Measurements from ENCODE around the gene ZDHHC11B. TPM values are rescaled to one million over a fixed set of nuclear protein-coding genes. Genes with fewer than 3 reads are reported as not detected.

The ZDHHC11B gene
- total and polyA plus RNA-seq, 9 donors, result 3.8 to 51.1 (median 10.4) TPM

DNA sequence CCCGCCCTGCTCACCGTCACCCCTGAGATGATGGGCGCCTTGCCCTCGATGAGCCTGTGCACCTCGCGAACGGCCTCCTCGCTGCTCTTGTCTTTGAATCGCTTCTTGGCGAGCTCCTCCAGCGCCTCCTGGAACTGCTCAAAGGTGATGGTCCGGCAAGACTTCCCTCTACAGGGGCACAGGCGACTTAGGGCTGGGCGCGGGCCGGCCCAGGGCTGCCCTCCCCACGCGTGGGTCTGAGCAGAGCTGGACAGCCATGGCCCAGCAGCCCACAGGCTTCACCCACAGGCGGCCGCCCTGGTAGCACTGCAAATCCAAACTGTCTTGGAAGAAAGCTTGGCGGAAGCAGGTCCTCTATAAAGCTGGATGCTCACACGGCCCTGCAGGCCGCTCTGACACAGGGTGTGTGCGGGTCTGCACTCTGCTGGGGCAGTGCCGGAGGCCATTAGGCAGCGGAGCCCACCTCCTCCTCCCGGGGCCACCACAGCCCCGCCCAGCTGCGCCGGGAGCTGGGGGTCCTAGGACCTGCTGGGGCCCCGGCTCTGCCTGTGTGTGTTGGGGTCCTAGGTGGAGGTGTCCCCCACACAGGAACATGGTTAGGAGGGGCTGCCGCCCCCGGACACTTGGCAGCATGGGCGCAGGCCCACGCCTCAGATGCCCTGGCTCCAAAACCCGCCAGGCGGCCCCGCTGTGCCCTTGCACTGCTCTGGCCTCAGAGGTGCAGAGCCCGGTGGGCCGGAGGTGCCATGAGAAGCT is 118.4 kb downstream of the ZDHHC11B start:
- DNase-seq, result no peak
- peaks cover 40% of the 10 kb centered on the region for H3K36me3 ChIP-seq (ENCODE audit: control insufficient read depth, insufficient read depth, low read length)
- no peaks in the 10 kb centered on the region for H3K27me3 ChIP-seq (ENCODE audit: control insufficient read depth, insufficient read depth, low read length)
- no peak overlapping the region for H3K4me3 ChIP-seq (ENCODE audit: low read length)
- H3K4me1 ChIP-seq (ENCODE audit: control insufficient read depth, insufficient read depth, low read length), result peaks cover 2% of the 10 kb centered on the region
- H3K27ac ChIP-seq (ENCODE audit: low read length), result no peak overlapping the region
- H3K9me3 ChIP-seq (replicated peaks; ENCODE audit: control insufficient read depth, low read depth, low read length), result peaks cover 2% of the 10 kb centered on the region
- WGBS (ENCODE audit: insufficient coverage), result 92% methylated on average over 37 of the region's 40 CpGs

GRCh38 chr5:665541-665955 is 119.0 kb downstream of the ZDHHC11B start:
- Histone ChIP-seq H3K4me1 (ENCODE audit: control insufficient read depth, insufficient read depth, low read length) (no peaks in the 10 kb centered on the region), H3K27ac (ENCODE audit: low read length) (no peak overlapping the region), H3K9me3 (replicated peaks; ENCODE audit: control insufficient read depth, low read depth, low read length) (peaks cover 2% of the 10 kb centered on the region), H3K27me3 (ENCODE audit: control insufficient read depth, insufficient read depth, low read length) (no peaks in the 10 kb centered on the region), H3K4me3 (ENCODE audit: low read length) (no peak overlapping the region), H3K36me3 (ENCODE audit: control insufficient read depth, insufficient read depth, low read length) (peaks cover 44% of the 10 kb centered on the region)
- 90% methylated on average over 4 of the region's 8 CpGs for WGBS (ENCODE audit: insufficient coverage)
- DNase-seq, result no peak

GRCh38 chr5:664994-665360 is 119.6 kb downstream of the ZDHHC11B start:
- Histone ChIP-seq H3K27ac (ENCODE audit: low read length) (no peak overlapping the region), H3K36me3 (ENCODE audit: control insufficient read depth, insufficient read depth, low read length) (peaks cover 48% of the 10 kb centered on the region), H3K4me3 (ENCODE audit: low read length) (no peak overlapping the region), H3K27me3 (ENCODE audit: control insufficient read depth, insufficient read depth, low read length) (no peaks in the 10 kb centered on the region), H3K4me1 (ENCODE audit: control insufficient read depth, insufficient read depth, low read length) (no peaks in the 10 kb centered on the region), H3K9me3 (replicated peaks; ENCODE audit: control insufficient read depth, low read depth, low read length) (peaks cover 2% of the 10 kb centered on the region)
- WGBS (ENCODE audit: insufficient coverage), result 88% methylated on average over 16 of the region's 20 CpGs
- no peak for DNase-seq

- 72% methylated on average over 24 of the region's 24 CpGs for WGBS (ENCODE audit: insufficient coverage)
- H3K4me1 ChIP-seq (ENCODE audit: control insufficient read depth, insufficient read depth, low read length), result no peaks in the 10 kb centered on the region
- H3K9me3 ChIP-seq (replicated peaks; ENCODE audit: control insufficient read depth, low read depth, low read length), result peaks cover 2% of the 10 kb centered on the region
- no peak overlapping the region for H3K27ac ChIP-seq (ENCODE audit: low read length)
- DNase-seq, result no peak
- no peak overlapping the region for H3K4me3 ChIP-seq (ENCODE audit: low read length)
- peaks cover 53% of the 10 kb centered on the region for H3K36me3 ChIP-seq (ENCODE audit: control insufficient read depth, insufficient read depth, low read length)
- H3K27me3 ChIP-seq (ENCODE audit: control insufficient read depth, insufficient read depth, low read length), result no peaks in the 10 kb centered on the region
These were observed 120.1 kb downstream of the ZDHHC11B start for GRCh38 chr5:664343-664993.

GRCh38 chr5:663436-664342 is 120.8 kb downstream of the ZDHHC11B start:
- 93% methylated on average over 34 of the region's 38 CpGs for WGBS (ENCODE audit: insufficient coverage)
- Histone ChIP-seq H3K27me3 (ENCODE audit: control insufficient read depth, insufficient read depth, low read length) (no peaks in the 10 kb centered on the region), H3K4me3 (ENCODE audit: low read length) (no peak overlapping the region), H3K9me3 (replicated peaks; ENCODE audit: control insufficient read depth, low read depth, low read length) (peaks cover 2% of the 10 kb centered on the region), H3K27ac (ENCODE audit: low read length) (no peak overlapping the region), H3K36me3 (ENCODE audit: control insufficient read depth, insufficient read depth, low read length) (peaks cover 59% of the 10 kb centered on the region), H3K4me1 (ENCODE audit: control insufficient read depth, insufficient read depth, low read length) (no peaks in the 10 kb centered on the region)
- no peak for DNase-seq

GRCh38 chr5:662751-663435 is 121.6 kb downstream of the ZDHHC11B start:
- peaks cover 63% of the 10 kb centered on the region for H3K36me3 ChIP-seq (ENCODE audit: control insufficient read depth, insufficient read depth, low read length)
- no peak overlapping the region for H3K4me3 ChIP-seq (ENCODE audit: low read length)

GRCh38 chr5:661891-662750 is 122.4 kb downstream of the ZDHHC11B start:
- DNase-seq, result no peak
- Histone ChIP-seq H3K4me3 (ENCODE audit: low read length) (no peak overlapping the region), H3K36me3 (ENCODE audit: control insufficient read depth, insufficient read depth, low read length) (peaks cover 70% of the 10 kb centered on the region), H3K4me1 (ENCODE audit: control insufficient read depth, insufficient read depth, low read length) (no peaks in the 10 kb centered on the region), H3K27me3 (ENCODE audit: control insufficient read depth, insufficient read depth, low read length) (no peaks in the 10 kb centered on the region), H3K27ac (ENCODE audit: low read length) (no peak overlapping the region), H3K9me3 (replicated peaks; ENCODE audit: control insufficient read depth, low read depth, low read length) (peaks cover 6% of the 10 kb centered on the region)
- 95% methylated on average over 52 of the region's 53 CpGs for WGBS (ENCODE audit: insufficient coverage)

More at GRCh38 chr5:662751-663435, 121.6 kb downstream of the ZDHHC11B start:
- DNase-seq, result no peak
- H3K4me1 ChIP-seq (ENCODE audit: control insufficient read depth, insufficient read depth, low read length), result no peaks in the 10 kb centered on the region
- H3K27me3 ChIP-seq (ENCODE audit: control insufficient read depth, insufficient read depth, low read length), result no peaks in the 10 kb centered on the region
- no peak overlapping the region for H3K27ac ChIP-seq (ENCODE audit: low read length)
- 96% methylated on average over 56 of the region's 56 CpGs for WGBS (ENCODE audit: insufficient coverage)
- peaks cover 4% of the 10 kb centered on the region for H3K9me3 ChIP-seq (replicated peaks; ENCODE audit: control insufficient read depth, low read depth, low read length)

GRCh38 chr5:660491-661030 is 124.0 kb downstream of the ZDHHC11B start:
- WGBS (ENCODE audit: insufficient coverage), result 92% methylated on average over 2 of the region's 11 CpGs
- Histone ChIP-seq H3K4me1 (ENCODE audit: control insufficient read depth, insufficient read depth, low read length) (no peaks in the 10 kb centered on the region), H3K4me3 (ENCODE audit: low read length) (no peak overlapping the region), H3K9me3 (replicated peaks; ENCODE audit: control insufficient read depth, low read depth, low read length) (peaks cover 6% of the 10 kb centered on the region), H3K27ac (ENCODE audit: low read length) (no peak overlapping the region), H3K27me3 (ENCODE audit: control insufficient read depth, insufficient read depth, low read length) (no peaks in the 10 kb centered on the region), H3K36me3 (ENCODE audit: control insufficient read depth, insufficient read depth, low read length) (peaks cover 74% of the 10 kb centered on the region)
- DNase-seq, result no peak
